IMR-90 (cell line): ENCODE measurements around the gene TAB2. TPM values are rescaled to one million over a fixed set of nuclear protein-coding genes. Genes with fewer than 3 reads are reported as not detected.

Source experiments
- ATAC-seq: fragments of 200-7000 bp; cut with Tn5 transposase; 2 replicates; pipeline ENCODE4 v1.9.1; 2020; ENCODE audit warnings: low read depth, mild to moderate bottlenecking, moderate library complexity
- BruUV-seq: library from RNA; stranded (reverse); fragments of 400-500 nt; replicated peaks from 2 replicates; lab custom pipeline; 2021; lab: Mats Ljungman, UMichigan
- CTCF ChIA-PET: fragments of 300-600 bp; formaldehyde crosslinking; extraction: SDS; loops from one replicate; lab custom pipeline; 2021; ENCODE audit warnings: antibody characterized with exemption; lab: Yijun Ruan, JAX
- POLR2A ChIA-PET: fragments of 300-600 bp; sonication (Branson Sonifier 250); formaldehyde crosslinking; loops from one replicate; lab custom pipeline; 2022; ENCODE audit warnings: antibody characterized with exemption; ENCODE audit not compliant: unreplicated experiment; lab: Charles Lee
- DNase-seq: peaks from one replicate; pipeline ENCODE4 v3.0.0; 2013
- H2AFZ ChIP-seq: replicated peaks from 2 replicates; pipeline ENCODE3; 2013; ENCODE audit warnings: low read length, mild to moderate bottlenecking; ENCODE audit not compliant: poor library complexity
- H2AK5ac ChIP-seq: 2 replicates; pipeline ENCODE4 v1.6.1; 2013; ENCODE audit warnings: low read depth, low read length, inconsistent platforms
- H2AK9ac ChIP-seq: replicated peaks from 2 replicates; pipeline ENCODE3; 2013; ENCODE audit warnings: mild to moderate bottlenecking, low read depth, low read length, moderate library complexity; ENCODE audit not compliant: poor library complexity
- H2BK120ac ChIP-seq: 2 replicates; pipeline ENCODE4 v1.6.1; 2013; ENCODE audit warnings: low read depth, low read length, inconsistent platforms
- H2BK15ac ChIP-seq: 3 replicates; pipeline ENCODE4 v1.6.1; 2013; ENCODE audit warnings: low read depth, low read length, inconsistent platforms
- H2BK20ac ChIP-seq: 2 replicates; pipeline ENCODE4 v1.6.1; 2013; ENCODE audit warnings: low read depth, mild to moderate bottlenecking, inconsistent platforms, low read length, moderate library complexity
- H2BK5ac ChIP-seq: 2 replicates; pipeline ENCODE4 v1.6.1; 2013; ENCODE audit warnings: mild to moderate bottlenecking, low read depth, low read length, inconsistent platforms; ENCODE audit not compliant: poor library complexity, severe bottlenecking
- H3K14ac ChIP-seq: replicated peaks from 2 replicates; pipeline ENCODE4 v1.6.1; 2013; ENCODE audit warnings: low read depth, low read length, inconsistent platforms
- H3K18ac ChIP-seq: 2 replicates; pipeline ENCODE4 v1.6.1; 2013; ENCODE audit warnings: low read depth, low read length, control low read depth
- H3K23ac ChIP-seq: 2 replicates; pipeline ENCODE4 v1.6.1; 2013; ENCODE audit warnings: low read depth, low read length, inconsistent platforms
- H3K27ac ChIP-seq: 2 replicates; pipeline ENCODE4 v1.5.1; 2013; ENCODE audit warnings: mild to moderate bottlenecking, control low read depth, low read length; ENCODE audit not compliant: insufficient read depth
- H3K27me3 ChIP-seq: 2 replicates; pipeline ENCODE4 v1.6.1; 2013; ENCODE audit warnings: low read length; ENCODE audit not compliant: control insufficient read depth, insufficient read depth
- H3K36me3 ChIP-seq: 2 replicates; pipeline ENCODE4 v1.6.1; 2013; ENCODE audit warnings: low read length, mixed read lengths; ENCODE audit not compliant: control insufficient read depth, insufficient read depth
- H3K4ac ChIP-seq: 2 replicates; pipeline ENCODE4 v1.6.1; 2013; ENCODE audit warnings: low read depth, low read length, inconsistent platforms
- H3K4me1 ChIP-seq: 2 replicates; pipeline ENCODE4 v1.6.1; 2013; ENCODE audit warnings: low read length, mixed read lengths; ENCODE audit not compliant: control insufficient read depth, insufficient read depth
- H3K4me2 ChIP-seq: 2 replicates; pipeline ENCODE4 v1.6.1; 2013; ENCODE audit warnings: low read depth, mild to moderate bottlenecking, control low read depth, low read length, moderate library complexity
- H3K4me3 ChIP-seq: 2 replicates; pipeline ENCODE4 v1.5.1; 2013; ENCODE audit warnings: low read depth, mild to moderate bottlenecking, control low read depth, low read length, moderate library complexity; ENCODE audit not compliant: insufficient read depth
- H3K56ac ChIP-seq: 2 replicates; pipeline ENCODE4 v1.6.1; 2013; ENCODE audit warnings: low read length, inconsistent platforms; ENCODE audit not compliant: insufficient read depth; ENCODE audit errors: extremely low read depth
- H3K79me1 ChIP-seq, 2 experiments: 2 replicates each; pipeline ENCODE4 v1.6.1; 2013; ENCODE audit warnings: low read length in 2 of 2, inconsistent platforms in 1 of 2, low read depth in 1 of 2
- H3K9ac ChIP-seq: 2 replicates; pipeline ENCODE4 v1.6.1; 2013; ENCODE audit warnings: low read depth, low read length, control low read depth
- H3K9me1 ChIP-seq: 2 replicates; pipeline ENCODE4 v1.6.1; 2013; ENCODE audit warnings: low read length, inconsistent platforms; ENCODE audit not compliant: insufficient read depth
- H3K9me3 ChIP-seq: 2 replicates; pipeline ENCODE4 v1.6.1; 2013; ENCODE audit warnings: low read length; ENCODE audit not compliant: control insufficient read depth, insufficient read depth
- H4K20me1 ChIP-seq: 2 replicates; pipeline ENCODE4 v1.6.1; 2013; ENCODE audit warnings: low read length, inconsistent platforms; ENCODE audit not compliant: insufficient read depth
- H4K5ac ChIP-seq: 2 replicates; pipeline ENCODE4 v1.6.1; 2013; ENCODE audit warnings: mild to moderate bottlenecking, low read depth, low read length, control low read depth
- H4K8ac ChIP-seq, 2 experiments: 2 replicates each; pipeline ENCODE4 v1.6.1; 2013; ENCODE audit warnings: low read depth in 2 of 2, low read length in 2 of 2, control low read depth in 1 of 2, inconsistent platforms in 1 of 2
- H4K91ac ChIP-seq: 2 replicates; pipeline ENCODE4 v1.6.1; 2013; ENCODE audit warnings: low read depth, low read length, inconsistent platforms; ENCODE audit not compliant: insufficient read depth
- CHD1 ChIP-seq: IDR thresholded peaks from 2 replicates; pipeline ENCODE4 v1.6.1; 2012; ENCODE audit warnings: low read depth, low read length, improper control_type of control experiment
- CTCF ChIP-seq: conservative IDR thresholded peaks from 2 replicates; pipeline ENCODE4 v1.5.1; 2012; ENCODE audit warnings: mild to moderate bottlenecking, low read depth, low read length, improper control_type of control experiment
- FOS ChIP-seq: fragments of 150-350 bp; IDR thresholded peaks from 2 replicates; pipeline ENCODE4 v1.6.1; 2016; ENCODE audit warnings: low read depth, low read length
- MAFK ChIP-seq: IDR thresholded peaks from 2 replicates; pipeline ENCODE4 v1.6.1; 2012; ENCODE audit warnings: low read depth, low read length, improper control_type of control experiment
- MAZ ChIP-seq: IDR thresholded peaks from 2 replicates; pipeline ENCODE4 v1.6.1; 2012; ENCODE audit warnings: low read depth, mild to moderate bottlenecking, low read length, improper control_type of control experiment, moderate library complexity, borderline replicate concordance
- MXI1 ChIP-seq: IDR thresholded peaks from 2 replicates; pipeline ENCODE4 v1.6.1; 2012; ENCODE audit warnings: low read depth, mild to moderate bottlenecking, low read length, moderate library complexity, borderline replicate concordance
- NFE2L2 ChIP-seq: fragments of 150-350 bp; IDR thresholded peaks from 2 replicates; pipeline ENCODE4 v1.6.1; 2016; ENCODE audit warnings: low read depth, mild to moderate bottlenecking, low read length
- POLR2A ChIP-seq: IDR thresholded peaks from 2 replicates; pipeline ENCODE4 v1.6.1; 2012; ENCODE audit warnings: mild to moderate bottlenecking, low read depth, low read length
- RAD21 ChIP-seq: IDR thresholded peaks from 2 replicates; pipeline ENCODE4 v1.6.1; 2012; ENCODE audit warnings: low read length, improper control_type of control experiment
- RCOR1 ChIP-seq: IDR thresholded peaks from 2 replicates; pipeline ENCODE4 v1.6.1; 2012; ENCODE audit warnings: mild to moderate bottlenecking, low read length, improper control_type of control experiment; ENCODE audit not compliant: insufficient replicate concordance
- SMC3 ChIP-seq: fragments of 150-350 bp; IDR thresholded peaks from 2 replicates; pipeline ENCODE4 v1.6.1; 2016; ENCODE audit warnings: low read depth, mild to moderate bottlenecking, antibody characterized with exemption, low read length, moderate library complexity
- dilution Hi-C: fragments of 300-500 bp; cut with HindIII; formaldehyde crosslinking; loops from one replicate; pipeline ENCODE4 v1.14.3; 2018; ENCODE audit warnings: low sequenced_read_pairs; ENCODE audit not compliant: unreplicated experiment
- in situ Hi-C: fragments of 300-500 bp; cut with MboI; formaldehyde crosslinking; loops from 3 replicates; pipeline ENCODE4 v1.14.3; 2019; ENCODE audit warnings: low sequenced_read_pairs, inconsistent platforms, mixed read lengths
- intact Hi-C: fragments of 100-400 bp; cut with micrococcal nuclease; formaldehyde crosslinking; loops from 2 replicates; pipeline ENCODE4 v1.10.0; 2022
- polyA plus RNA-seq, 3 experiments: library from polyadenylated mRNA; depleted of rRNA; stranded (reverse); fragments of >200 nt; gene quantifications; 2 replicates each; pipeline ENCODE4 v1.2.3, GENCODE V29; 2012; ENCODE audit warnings: low replicate concordance in 1 of 3
- total RNA-seq: library from RNA; depleted of rRNA; stranded (reverse); fragments of >200 nt; gene quantifications from 2 replicates; pipeline ENCODE4 v1.2.3, GENCODE V29; 2012
- TF ChIP-seq, protein P1 (sequence below): fragments of 150-350 bp; IDR thresholded peaks from 2 replicates; pipeline ENCODE4 v1.6.1; 2017; ENCODE audit warnings: mild to moderate bottlenecking, antibody characterized with exemption, low read length, low read depth
- TF ChIP-seq, protein P2 (sequence below): fragments of 150-350 bp; IDR thresholded peaks from 2 replicates; pipeline ENCODE4 v1.6.1; 2016; ENCODE audit warnings: low read depth, mild to moderate bottlenecking, low read length, moderate library complexity, borderline replicate concordance

Gene TAB2
- total and polyA plus RNA-seq, 2 of the 4 experiments (the other 2 are of a cell fraction): 20.8 to 25.3 TPM

DNA sequence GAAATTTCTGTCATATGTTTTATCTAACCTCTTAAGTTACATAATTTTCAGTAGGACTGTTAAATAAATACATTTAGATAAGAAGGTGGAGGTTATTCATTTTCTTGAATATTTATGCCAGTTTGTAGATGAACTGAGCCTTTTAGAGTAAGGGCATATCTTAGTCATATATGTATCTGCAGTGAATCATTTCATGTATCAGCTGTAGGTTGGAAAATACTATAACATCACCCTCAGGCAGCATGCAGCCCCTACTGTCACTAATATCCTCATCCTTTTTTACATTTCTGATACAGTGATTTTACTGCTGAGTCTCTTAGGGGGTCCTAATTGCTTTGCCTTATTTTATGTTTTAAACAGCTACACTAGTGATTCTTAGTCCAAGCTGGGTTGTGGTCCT, 63.0 kb downstream of the TAB2 start:
- no peak overlapping the region for H3K27ac ChIP-seq
- 0 out of 2 replicates have a peak, but pooled peaks cover 2% of the 10 kb centered on the region for H3K4me1 ChIP-seq

More for the DNA sequence above, 63.0 kb downstream of the TAB2 start:
- Histone ChIP-seq H4K8ac (no peak overlapping the region), H4K91ac (no peak overlapping the region), H2BK120ac (no peak overlapping the region), H3K56ac (no peak overlapping the region), H3K27me3 (no peaks in the 10 kb centered on the region), H2BK20ac (no peak overlapping the region), H2AFZ (no peak overlapping the region), H3K9ac (no peak overlapping the region), H4K5ac (no peak overlapping the region), H3K4ac (no peak overlapping the region), H3K4me3 (no peak overlapping the region), H2AK9ac (no peak overlapping the region), H3K9me1 (peaks cover 8% of the 10 kb centered on the region; the same call in 1 of the 2 replicates), H3K36me3 (peaks cover 29% of the 10 kb centered on the region), H4K20me1 (peaks cover 3% of the 10 kb centered on the region; the same call in 1 of the 2 replicates), H3K14ac (no peak overlapping the region), H2BK15ac (no peak overlapping the region), H3K18ac (no peak overlapping the region), H2AK5ac (no peak overlapping the region), H3K9me3 (no peaks in the 10 kb centered on the region), H3K4me2 (no peak overlapping the region), H3K79me1 (peaks cover 25 to 45% of the 10 kb centered on the region in 2 experiments), H3K23ac (no peak overlapping the region), H2BK5ac (no peak overlapping the region)
- POLR2A ChIA-PET: no interaction called here
- intact Hi-C loops: no loop called here
- ATAC-seq (no peak), DNase-seq (peak; percentile 27)
- in situ Hi-C loops: no loop called here
- no TSS peak for BruUV-seq
- CTCF ChIA-PET: no interaction called here
- no peak for TF ChIP-seq MAZ
- no peak for TF ChIP-seq CTCF
- no peak for TF ChIP-seq SMC3
- TF ChIP-seq MXI1: no peak
- TF ChIP-seq, protein P1, sequence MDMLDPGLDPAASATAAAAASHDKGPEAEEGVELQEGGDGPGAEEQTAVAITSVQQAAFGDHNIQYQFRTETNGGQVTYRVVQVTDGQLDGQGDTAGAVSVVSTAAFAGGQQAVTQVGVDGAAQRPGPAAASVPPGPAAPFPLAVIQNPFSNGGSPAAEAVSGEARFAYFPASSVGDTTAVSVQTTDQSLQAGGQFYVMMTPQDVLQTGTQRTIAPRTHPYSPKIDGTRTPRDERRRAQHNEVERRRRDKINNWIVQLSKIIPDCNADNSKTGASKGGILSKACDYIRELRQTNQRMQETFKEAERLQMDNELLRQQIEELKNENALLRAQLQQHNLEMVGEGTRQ: no peak
- no peak for TF ChIP-seq RCOR1
- no peak for TF ChIP-seq MAFK
- TF ChIP-seq NFE2L2: no peak
- TF ChIP-seq, protein P2, sequence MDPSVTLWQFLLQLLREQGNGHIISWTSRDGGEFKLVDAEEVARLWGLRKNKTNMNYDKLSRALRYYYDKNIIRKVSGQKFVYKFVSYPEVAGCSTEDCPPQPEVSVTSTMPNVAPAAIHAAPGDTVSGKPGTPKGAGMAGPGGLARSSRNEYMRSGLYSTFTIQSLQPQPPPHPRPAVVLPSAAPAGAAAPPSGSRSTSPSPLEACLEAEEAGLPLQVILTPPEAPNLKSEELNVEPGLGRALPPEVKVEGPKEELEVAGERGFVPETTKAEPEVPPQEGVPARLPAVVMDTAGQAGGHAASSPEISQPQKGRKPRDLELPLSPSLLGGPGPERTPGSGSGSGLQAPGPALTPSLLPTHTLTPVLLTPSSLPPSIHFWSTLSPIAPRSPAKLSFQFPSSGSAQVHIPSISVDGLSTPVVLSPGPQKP: no peak
- TF ChIP-seq POLR2A: no peak
- no peak for TF ChIP-seq FOS
- no peak for TF ChIP-seq RAD21
- TF ChIP-seq CHD1: no peak
- dilution Hi-C loops: no loop called here
